Measurements from ENCODE around the gene MAML3.

MAML3 gene

DNA sequence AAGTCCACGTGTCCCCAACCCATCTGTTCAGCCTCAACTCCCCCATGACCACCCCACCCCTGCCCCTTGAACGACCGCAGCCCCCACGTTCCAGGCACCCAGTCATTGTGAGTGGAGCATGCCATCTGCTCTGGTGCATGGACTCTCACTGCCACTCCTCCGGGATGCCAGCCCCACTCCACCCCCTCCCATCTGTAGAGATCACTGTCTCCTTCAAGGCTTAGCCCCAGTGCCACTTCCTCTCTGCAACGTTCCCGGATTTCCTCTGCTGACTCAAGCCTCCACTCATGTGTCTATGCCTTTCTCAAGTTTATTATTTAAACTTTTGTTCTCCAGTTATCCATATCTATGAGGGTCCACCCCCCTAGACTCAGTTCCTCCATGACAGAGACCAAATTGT, 54.0 kb downstream of the MAML3 start:
- no peak for DNase-seq (ENCODE audit: low spot score)

DNA sequence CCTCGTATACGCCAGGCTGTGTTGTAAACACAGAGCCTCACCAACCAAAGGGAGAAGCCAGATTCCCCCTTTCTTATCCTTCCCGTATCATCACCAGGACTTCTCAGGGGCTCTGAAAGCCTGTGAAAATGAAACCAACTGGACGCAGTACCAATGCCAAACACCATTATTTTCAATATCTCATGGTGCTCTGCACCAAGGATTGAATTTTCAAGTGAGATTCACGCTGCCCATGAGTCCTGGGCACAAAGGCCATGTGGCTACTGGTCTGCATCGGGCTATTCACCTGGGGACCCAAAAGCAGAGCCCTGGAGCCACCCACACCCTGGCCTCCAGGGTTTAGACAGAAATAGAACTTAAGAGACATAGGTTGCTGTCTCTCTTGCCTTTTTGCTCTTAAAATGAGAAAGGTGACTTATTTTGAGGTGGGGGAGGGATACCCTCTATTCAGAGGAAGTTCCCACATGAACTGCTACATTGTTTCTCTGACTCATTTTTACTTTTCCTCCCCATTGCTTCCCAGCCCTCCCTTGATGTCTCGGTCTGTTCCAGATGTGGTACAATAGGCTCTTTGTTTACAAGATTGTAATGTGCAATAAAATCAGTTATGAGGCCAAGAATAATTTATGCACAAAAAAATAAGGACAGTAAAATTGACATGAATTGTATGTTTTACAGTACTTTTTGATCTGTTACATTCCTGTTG, 55.4 kb downstream of the MAML3 start:
- no peak for DNase-seq (ENCODE audit: low spot score)

DNA sequence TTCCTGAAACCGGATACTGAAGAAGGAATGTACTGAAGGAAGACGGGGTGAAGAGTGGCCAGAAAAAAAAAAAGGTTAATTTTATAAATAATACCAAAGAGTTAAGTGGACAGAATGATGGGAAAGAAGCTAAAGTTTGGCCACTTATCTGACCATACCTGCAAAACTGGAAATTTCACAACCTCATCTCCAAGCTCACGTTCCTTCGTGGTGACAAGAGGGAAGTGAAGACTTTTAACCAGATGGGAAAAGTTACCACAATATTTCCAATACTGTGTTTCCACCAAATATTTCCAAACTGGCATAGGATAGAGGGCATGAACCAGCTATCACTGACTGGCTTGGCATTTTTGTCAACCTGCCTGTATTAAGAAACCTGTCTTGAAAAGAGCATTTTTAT, 56.4 kb downstream of the MAML3 start:
- no peak for DNase-seq (ENCODE audit: low spot score)

DNA sequence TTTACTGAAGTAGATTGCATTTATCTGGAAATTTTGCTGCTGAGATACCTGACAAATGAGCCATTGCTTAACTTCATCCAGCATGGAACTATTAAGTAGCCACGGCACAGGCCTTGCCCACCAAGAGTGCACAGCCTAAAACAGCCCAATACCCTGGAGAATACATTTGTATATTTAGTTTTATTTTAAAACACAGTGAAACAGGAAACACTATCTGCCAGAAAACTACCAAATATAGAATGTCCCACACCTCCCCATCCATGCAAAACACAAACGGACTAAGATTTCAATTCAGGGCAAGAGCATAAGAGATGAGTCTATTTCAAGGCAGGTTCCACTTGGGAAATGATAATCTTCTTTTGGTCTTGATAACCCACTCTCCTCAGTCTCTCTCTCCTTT, 57.1 kb downstream of the MAML3 start:
- DNase-seq (ENCODE audit: low spot score) = no peak

DNA sequence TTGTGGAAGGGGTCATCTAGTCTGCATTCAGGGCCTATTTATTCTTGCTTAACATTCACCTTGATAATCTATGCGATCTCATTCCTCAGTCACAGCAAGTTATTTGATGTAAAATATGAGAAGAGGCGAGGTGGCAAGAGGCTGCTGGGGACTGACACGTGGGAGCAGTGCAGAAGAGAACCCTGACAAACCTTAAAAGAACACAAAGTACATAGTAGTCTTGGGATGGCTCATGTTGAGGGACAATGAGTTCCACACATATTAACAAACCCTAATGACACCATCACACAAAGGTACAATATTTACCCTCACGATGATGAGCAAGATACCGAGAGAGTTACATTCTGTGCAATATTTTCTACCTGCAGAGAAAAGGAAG, 57.5 kb downstream of the MAML3 start:
- DNase-seq (ENCODE audit: low spot score) = no peak

DNA sequence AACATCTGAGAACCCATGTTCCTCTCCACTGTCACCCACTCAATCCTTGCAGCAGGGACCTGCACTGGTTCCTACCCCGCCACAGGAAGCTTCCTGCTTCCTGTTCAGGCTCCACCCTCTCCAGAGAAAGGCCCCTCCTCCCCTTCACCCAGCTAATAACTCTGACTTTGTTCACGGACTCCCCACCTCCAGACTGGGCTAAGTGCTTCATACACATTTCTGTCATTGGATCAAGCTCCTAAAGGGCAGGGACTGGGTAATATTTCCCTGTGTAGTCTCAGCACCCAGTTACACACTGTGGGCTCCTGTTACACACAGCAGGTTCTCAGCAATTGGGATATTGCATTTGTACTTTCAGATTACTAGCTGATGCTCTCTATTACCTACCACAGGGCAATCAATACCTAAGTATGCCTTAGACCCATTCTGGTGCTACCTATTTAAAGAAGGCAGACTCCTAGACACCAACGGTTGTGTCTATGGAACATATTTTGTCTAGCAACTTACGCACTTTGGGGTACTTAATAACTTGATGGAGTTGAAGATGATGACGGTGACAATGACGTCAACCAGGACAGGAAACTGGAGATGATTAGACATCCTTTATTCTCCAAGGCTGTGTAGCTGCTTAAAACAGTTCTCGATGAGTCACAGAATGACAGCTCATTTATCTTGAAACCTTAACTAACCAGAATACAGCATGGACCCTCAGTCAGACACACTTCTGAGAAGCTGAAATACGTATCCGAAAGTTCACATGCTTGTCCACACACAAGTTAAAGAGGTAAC, 58.1 kb downstream of the MAML3 start:
- no peak for DNase-seq (ENCODE audit: low spot score)

DNA sequence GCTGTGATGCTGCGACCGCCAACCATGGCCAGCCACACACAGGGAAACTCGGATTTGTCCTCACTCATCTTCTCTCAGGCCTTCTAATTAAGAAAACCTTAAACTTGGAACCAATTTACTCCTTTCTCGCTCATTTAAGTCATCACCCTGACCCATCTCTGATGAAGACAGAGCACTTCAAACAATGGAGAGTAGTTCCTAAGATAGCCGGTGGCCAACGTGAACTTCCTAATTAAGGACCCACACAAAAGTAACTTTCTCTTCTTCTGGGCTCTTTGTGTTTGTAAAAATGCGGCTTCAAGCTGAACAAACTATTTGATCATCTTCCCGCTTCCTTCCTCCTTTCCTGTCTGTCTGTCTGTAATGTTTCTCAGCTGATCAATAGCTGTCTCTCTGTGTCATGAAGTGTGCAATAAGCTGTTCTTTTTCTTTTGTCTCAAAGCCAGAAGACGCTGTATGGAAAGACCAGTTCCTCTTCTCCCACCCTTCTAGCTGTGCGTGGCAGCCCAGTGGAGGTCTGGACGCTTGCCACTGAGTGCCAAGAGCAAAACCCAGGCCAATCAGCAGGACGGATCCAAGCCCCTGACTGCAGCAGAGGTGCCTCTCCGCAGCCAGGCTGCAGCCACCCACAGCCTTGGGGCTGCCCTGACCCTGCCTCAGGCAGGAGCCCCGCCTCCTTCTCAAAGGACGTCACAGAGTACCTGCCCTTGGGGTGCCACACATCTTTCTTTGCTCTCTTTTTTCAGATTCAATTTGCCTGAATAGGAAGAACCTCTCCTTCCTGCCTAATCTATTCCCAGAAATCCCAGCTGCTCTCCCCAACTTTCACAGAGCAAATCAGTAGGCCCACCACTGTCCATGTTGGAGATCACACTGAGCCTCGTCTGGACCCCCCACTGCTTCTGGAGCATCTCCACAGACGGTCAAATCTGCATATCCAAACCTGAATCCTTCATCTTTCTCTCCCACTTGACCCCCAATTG, 59.3 kb downstream of the MAML3 start:
- no peak for DNase-seq (ENCODE audit: low spot score)

DNA sequence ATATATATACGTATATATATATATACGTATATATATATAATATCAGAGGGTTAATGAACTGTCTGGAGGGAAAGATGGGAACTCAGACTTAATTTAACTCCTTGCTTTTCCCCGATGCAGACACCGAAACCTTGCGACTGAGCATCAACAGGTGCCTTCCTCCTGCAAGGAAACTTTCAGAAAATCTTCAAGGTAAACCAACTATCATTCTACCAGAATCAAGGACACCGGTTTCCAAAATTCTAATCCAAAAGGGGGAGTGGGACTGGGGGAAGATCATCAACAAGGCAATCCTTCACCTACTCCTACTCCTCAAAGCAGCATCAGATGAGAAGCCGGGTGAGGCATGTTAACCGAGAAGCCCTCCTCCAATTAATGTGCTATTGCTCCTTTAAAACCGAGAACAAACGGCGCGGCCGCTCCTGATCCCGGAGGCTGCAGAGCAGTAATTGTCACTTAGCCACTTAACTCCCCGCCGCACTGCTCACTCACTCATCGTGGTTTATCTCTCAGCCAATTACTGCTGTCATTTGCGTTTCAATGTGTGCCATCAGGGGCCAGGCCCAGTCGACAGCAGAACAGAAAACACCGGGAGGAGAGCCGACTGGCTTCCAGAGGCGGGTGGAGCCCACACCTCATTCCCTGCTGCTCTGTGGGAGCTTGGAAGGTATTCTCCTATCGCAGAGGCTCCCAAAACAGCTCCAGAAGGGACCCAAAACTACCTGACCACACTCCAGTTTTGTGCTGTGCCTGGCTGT, 61.7 kb downstream of the MAML3 start:
- DNase-seq (ENCODE audit: low spot score) = no peak

DNA sequence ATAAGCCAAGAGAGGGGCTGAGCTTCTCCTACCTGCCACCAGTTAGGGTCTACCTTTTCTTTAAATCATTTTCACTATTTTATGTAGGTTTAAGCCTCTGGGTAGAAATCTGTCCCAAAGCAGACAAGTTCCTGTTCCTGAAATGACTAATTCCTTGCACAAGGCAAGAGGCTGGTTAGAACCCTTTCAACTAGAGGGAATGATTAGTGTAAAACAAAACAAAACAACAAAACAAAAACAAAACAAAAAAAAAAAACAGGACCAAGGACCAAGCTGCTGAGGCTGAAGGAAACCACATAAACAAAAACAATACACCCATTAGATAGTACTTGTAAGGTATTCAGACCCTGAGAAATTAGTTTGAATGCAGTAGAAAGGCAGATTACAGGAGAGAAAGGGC, 62.7 kb downstream of the MAML3 start:
- no peak for DNase-seq (ENCODE audit: low spot score)

DNA sequence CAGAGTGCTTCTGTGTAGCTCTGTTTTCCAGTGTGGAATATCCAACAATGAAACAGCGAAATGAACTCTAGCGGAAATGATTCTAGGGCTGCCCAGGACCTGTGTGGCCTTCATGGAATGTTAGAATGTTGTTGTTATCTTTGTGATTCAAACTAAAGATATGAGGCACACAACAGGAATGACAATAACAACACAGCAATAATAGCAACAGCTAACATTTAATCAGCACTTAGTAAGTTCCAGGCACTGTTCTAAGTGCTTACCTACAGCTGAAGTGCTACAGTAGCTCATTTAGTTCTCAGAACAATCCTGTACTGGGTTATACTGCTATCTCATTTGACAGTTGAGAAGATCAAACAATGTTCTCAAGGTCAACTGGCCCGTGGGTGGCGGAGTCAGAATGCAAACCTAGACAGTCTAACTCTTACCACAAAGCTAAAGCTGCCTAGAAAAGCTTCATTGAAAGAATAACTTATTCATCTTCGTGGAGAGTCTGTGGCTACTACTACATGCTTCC, 63.7 kb downstream of the MAML3 start:
- no peak for DNase-seq (ENCODE audit: low spot score)

DNA sequence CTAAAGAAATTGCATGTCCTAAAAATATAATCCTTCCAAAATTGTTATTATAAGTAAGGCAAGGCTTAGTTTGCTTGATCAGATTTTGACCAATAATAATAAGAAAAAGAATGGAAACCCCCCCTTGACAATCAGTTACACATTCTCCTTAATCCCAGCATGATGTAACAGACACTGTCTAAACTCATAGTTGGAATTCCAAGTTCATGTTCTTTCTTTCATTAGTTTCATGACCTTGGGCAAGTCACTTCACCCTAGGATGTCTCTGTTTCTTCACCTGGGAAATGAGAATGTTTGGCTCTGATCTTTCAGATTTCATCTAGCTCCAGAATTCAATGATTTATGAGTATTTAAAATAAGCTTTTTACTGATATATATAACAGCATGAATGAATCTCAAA, 64.8 kb downstream of the MAML3 start:
- no peak for DNase-seq (ENCODE audit: low spot score)

DNA sequence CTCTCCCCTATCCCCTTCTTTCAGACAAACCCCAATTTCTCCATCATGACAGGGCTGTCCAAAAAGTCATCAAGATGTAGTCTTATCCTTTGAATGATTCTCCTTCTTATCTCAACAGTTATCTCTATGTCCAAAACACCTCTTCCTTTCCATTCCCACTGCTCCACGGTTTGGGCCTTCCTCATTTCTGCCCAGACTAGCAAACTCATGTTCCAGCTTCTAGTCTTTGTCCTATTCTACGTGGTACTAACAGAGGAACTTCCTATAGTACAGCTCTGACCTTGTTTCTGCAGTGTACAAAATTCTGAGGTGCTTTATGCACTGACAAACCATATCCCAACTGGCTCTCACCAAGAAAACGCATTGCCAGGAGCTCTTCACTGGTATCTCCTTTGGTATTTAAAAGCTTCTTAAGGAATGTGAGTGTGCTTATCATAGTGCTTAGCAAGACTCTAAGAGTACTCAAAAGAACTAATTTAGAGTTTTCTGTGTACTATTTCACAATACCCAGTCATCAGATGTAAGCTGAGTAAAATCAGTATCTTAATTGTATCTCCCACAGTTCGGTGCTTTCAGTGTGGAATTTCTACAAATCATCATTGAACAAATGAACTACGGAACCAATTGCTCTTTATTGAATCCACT, 65.5 kb downstream of the MAML3 start:
- DNase-seq (ENCODE audit: low spot score) = no peak

DNA sequence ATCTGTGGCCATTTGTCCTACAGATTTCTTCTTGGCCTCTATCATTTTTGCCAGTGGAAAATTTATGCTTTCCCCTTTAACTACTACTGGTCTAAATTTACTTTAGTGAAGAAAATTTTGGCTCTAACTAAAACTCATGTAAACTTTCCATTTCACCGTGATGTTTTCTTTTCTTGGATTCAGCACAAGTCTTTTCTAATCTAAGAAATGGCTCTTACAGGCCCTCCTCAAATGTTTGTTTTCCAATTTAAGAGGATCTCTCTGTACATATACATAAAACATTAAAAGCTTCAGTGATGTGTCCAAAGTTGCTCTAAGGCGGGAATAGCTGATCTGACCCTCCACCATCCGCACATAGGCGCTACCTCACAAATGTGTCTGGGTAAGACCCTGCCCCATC, 68.1 kb downstream of the MAML3 start:
- DNase-seq (ENCODE audit: low spot score) = no peak

DNA sequence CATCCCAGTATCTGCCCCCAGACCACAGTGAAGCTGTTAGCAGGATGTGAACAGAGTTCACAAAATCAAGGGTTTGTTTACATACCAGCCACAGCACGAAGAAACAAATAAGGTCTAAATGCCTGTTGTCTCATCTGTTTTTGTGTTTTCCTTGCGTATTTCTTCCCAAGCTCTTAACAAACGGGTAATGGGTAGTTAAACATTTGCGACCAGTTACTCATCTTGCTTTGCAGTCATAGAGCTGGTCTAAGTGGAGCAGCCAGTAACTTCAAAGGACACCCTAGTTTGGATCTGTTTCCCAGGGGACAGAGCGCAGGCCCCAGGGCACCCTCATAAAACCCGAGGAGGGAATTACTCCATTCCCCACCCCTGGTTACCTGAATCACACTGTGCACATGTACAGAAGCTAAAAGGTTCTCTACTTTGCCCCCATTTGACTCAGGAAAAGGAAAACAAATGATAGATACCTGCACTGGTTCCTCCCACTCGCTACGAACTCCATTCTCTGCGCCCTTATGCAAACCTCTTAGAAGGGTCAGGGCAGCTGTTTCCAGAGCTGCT, 68.8 kb downstream of the MAML3 start:
- no peak for DNase-seq (ENCODE audit: low spot score)

DNA sequence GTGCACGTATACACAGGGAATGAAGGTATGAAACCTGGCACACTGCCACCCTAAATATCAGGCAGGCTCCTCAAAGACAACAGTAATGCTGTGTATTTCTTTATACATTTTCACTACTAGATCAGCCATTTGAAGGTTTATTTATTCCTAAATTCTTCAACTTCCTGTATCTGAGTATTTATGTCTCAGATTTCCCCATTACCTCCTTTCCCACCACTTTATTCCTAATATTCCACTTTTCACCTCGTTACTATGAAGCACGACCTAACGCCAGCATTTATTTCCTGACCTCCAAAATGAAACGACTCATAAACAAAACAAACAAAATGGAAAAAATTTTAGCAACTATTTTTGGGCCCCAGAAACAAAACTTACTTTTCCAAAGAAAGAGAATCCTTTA, 69.6 kb downstream of the MAML3 start:
- DNase-seq (ENCODE audit: low spot score) = no peak

DNA sequence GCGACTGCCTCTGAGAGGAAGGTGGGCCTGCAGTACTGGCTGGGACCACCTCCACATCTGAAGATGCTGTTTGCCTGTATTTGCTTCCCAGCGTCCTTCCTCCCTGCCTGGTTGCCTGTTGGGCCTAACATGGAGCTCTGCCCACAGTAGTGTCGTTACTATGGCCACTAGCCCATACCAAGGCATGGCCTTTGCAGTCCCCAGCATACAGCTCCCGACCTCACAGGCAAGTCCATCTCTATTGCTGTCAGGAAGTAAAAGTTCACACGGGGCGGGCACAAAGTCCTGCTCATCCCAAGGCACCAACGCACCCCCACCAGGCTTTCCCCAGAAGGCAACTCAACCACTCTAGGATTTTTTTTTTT, 71.6 kb downstream of the MAML3 start:
- DNase-seq (ENCODE audit: low spot score) = no peak

DNA sequence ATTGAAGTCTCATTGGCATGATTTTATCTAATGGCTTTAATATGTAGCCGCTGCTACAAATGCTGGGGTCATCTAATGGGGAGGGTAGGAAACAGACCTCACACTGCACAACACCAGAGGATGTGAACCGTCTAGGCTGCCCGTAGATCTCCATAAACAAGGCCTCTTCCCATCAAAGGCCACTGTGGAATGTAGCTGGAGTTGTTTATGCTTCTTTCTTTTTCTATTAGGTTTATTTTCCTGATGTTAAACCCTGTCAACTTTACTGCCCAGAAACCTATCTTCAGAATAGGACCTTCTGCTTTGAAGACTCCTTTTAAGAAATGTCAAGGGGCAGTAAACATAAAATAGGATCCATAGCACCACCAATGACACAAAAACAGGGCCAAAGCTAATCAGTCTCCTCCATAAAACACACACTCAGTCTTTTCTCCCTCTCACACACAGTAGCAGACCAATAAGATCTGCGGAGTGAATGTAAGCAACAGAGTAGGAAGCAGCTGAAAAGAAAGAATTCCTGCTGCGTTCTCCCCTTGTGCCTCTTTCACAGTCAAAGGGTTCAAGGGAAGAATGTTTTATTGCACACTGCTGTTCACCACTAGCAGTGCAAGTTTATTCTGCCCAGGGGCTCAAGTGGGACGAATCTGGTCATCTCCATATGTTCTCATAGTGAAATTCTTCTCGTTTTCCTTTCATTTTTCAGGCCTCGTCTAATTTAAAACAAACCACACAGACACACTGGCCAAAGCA, 72.2 kb downstream of the MAML3 start:
- DNase-seq (ENCODE audit: low spot score) = no peak

DNA sequence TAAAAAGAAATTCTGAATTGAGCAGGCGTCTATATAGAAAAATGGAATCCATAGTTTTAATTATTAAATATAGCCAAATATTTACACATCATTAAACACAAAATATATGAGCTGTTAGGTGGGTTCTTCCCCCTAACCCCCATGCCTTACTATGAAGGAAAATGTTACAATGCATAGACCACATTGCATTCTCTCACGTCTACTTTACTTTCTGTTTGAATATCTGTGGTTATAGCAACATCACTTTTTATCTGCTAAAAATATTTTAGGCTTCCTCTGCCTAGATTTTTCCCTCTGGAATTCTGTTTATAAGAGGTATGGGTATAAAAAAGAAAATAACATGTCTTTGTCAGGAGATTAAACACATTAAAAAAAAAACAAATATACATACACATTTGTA, 73.1 kb downstream of the MAML3 start:
- DNase-seq (ENCODE audit: low spot score) = no peak

DNA sequence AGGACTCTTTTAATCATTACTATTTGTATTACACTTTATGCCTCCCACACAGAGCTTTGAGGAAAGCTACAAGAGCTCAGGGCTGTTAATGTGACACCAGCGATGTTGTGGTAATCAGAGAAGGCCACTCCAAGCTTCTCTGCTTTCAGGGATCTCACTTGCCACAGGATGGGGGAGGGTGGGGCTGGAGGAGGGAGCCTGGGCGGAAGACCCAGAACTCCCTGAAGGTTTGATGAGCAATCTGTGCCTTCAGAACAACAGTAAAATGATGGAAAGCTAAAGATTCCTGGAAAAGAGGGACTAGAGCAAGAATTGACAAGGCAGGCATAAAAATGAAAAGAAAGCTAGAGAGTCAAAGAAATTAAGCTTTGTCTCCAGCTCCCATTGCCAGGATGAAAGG, 75.6 kb downstream of the MAML3 start:
- DNase-seq (ENCODE audit: low spot score) = no peak

DNA sequence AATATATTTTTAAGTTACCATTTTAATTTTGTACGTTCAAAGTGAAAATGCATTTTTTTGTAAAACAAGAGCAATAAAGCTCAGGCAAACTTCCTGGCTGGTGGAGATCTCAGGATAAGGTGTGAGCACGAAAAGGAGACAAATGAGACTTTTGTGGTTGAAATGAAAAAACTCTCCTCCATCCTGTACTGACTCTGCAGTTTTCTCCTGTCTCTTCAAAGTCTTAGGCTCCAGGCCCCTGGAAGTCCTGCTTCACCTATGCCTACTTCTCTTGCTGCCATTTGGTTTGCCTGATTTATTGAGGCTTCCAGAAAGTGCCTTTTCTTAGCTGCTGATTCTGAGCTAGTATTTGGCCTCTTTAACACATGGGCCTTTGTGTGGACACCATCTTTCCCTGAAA, 77.7 kb downstream of the MAML3 start:
- DNase-seq (ENCODE audit: low spot score) = no peak

Measured in left forelimb (tissue), 1 donor.